ENCODE measurements around the gene SULT2B1.

Gene SULT2B1

GRCh38 chr19:48513289-48514122 lies 38.5 kb upstream of the SULT2B1 start:
- TF ChIP-seq MAX (IDR thresholded peaks at IDR 0.05) (peak; percentile 40), REST (IDR thresholded peaks at IDR 0.05; ENCODE audit: low read depth) (no peak), TEAD4 (IDR thresholded peaks at IDR 0.05) (no peak), NFIC (IDR thresholded peaks at IDR 0.05) (no peak), CREB1 (IDR thresholded peaks at IDR 0.05; ENCODE audit: low read depth) (no peak), YY1 (IDR thresholded peaks at IDR 0.05; ENCODE audit: low read depth) (no peak), CEBPB (IDR thresholded peaks at IDR 0.05) (no peak), EGR1 (IDR thresholded peaks at IDR 0.05) (no peak), RAD21 (IDR thresholded peaks at IDR 0.05; ENCODE audit: low read depth) (no peak), FOXM1 (IDR thresholded peaks at IDR 0.05; ENCODE audit: borderline replicate concordance, low read depth) (no peak), ZBTB7A (IDR thresholded peaks at IDR 0.05; ENCODE audit: low read depth) (peak; percentile 92), USF1 (IDR thresholded peaks at IDR 0.05) (peak; percentile 55; the same call in 1 of the 2 replicates), EP300 (IDR thresholded peaks at IDR 0.05; ENCODE audit: borderline replicate concordance) (0 out of 2 replicates have a peak, but pooled peaks have one; percentile 14), TCF12 (IDR thresholded peaks at IDR 0.05; ENCODE audit: low read depth) (peak; percentile 41; the same call in 1 of the 2 replicates), TAF1 (IDR thresholded peaks at IDR 0.05; ENCODE audit: low read depth) (0 out of 2 replicates have a peak, but pooled peaks have one; percentile 49)

GRCh38 chr19:48514123-48514458 lies 37.9 kb upstream of the SULT2B1 start:
- TF ChIP-seq ZBTB7A (IDR thresholded peaks at IDR 0.05; ENCODE audit: low read depth) (no peak), NFIC (IDR thresholded peaks at IDR 0.05) (no peak), RAD21 (IDR thresholded peaks at IDR 0.05; ENCODE audit: low read depth) (no peak), CREB1 (IDR thresholded peaks at IDR 0.05; ENCODE audit: low read depth) (no peak), USF1 (IDR thresholded peaks at IDR 0.05) (no peak), TEAD4 (IDR thresholded peaks at IDR 0.05) (no peak), TAF1 (IDR thresholded peaks at IDR 0.05; ENCODE audit: low read depth) (no peak), EP300 (IDR thresholded peaks at IDR 0.05; ENCODE audit: borderline replicate concordance) (no peak), CEBPB (IDR thresholded peaks at IDR 0.05) (no peak), FOXM1 (IDR thresholded peaks at IDR 0.05; ENCODE audit: borderline replicate concordance, low read depth) (no peak), YY1 (IDR thresholded peaks at IDR 0.05; ENCODE audit: low read depth) (no peak), TCF12 (IDR thresholded peaks at IDR 0.05; ENCODE audit: low read depth) (no peak), MAX (IDR thresholded peaks at IDR 0.05) (no peak), EGR1 (IDR thresholded peaks at IDR 0.05) (no peak), REST (IDR thresholded peaks at IDR 0.05; ENCODE audit: low read depth) (no peak)

- TF ChIP-seq EGR1 (IDR thresholded peaks at IDR 0.05) (no peak), FOXM1 (IDR thresholded peaks at IDR 0.05; ENCODE audit: borderline replicate concordance, low read depth) (no peak), RAD21 (IDR thresholded peaks at IDR 0.05; ENCODE audit: low read depth) (no peak), TCF12 (IDR thresholded peaks at IDR 0.05; ENCODE audit: low read depth) (no peak), REST (IDR thresholded peaks at IDR 0.05; ENCODE audit: low read depth) (no peak), CREB1 (IDR thresholded peaks at IDR 0.05; ENCODE audit: low read depth) (no peak), NFIC (IDR thresholded peaks at IDR 0.05) (no peak), USF1 (IDR thresholded peaks at IDR 0.05) (no peak), ZBTB7A (IDR thresholded peaks at IDR 0.05; ENCODE audit: low read depth) (no peak), MAX (IDR thresholded peaks at IDR 0.05) (no peak), TEAD4 (IDR thresholded peaks at IDR 0.05) (no peak), TAF1 (IDR thresholded peaks at IDR 0.05; ENCODE audit: low read depth) (no peak)
These were observed 35.4 kb upstream of the SULT2B1 start for GRCh38 chr19:48516536-48516935.

Measured in Ishikawa (cell line).